Cardiac fibroblast (primary cell): ENCODE measurements around the gene CBX8.

Experiments
- DNase-seq, 2 donors: peaks; one replicate each; pipeline versions ENCODE4 v3.0.0 to v3.0.0-alpha.2; 2010; ENCODE audit warnings: low read depth in 2 of 2
- H3K4me3 ChIP-seq, 2 donors: replicated peaks in 1 of 2; 1 replicate in 1 of 2; 2 replicates in 1 of 2; pipeline ENCODE4 v1.5.1; 2011; ENCODE audit warnings: low read depth in 2 of 2, low read length in 2 of 2, mild to moderate bottlenecking in 2 of 2, moderate library complexity in 1 of 2
- CTCF ChIP-seq: IDR thresholded peaks from one replicate; pipeline ENCODE4 v1.5.1; 2011; ENCODE audit warnings: low read depth, mild to moderate bottlenecking, low read length, inconsistent platforms

CBX8 gene

GRCh38 chr17:79793924-79794304, 3.0 kb downstream of the CBX8 start:
- no peak overlapping the region for H3K4me3 ChIP-seq
- DNase-seq = peak in 1 of 2 donors; percentile 32
- no peak for TF ChIP-seq CTCF

GRCh38 chr17:79792984-79793923, 3.6 kb downstream of the CBX8 start:
- no peak for TF ChIP-seq CTCF
- peak overlapping the region; percentile 35 to 41 for H3K4me3 ChIP-seq
- DNase-seq = peak in 1 of 2 donors; percentile 60

GRCh38 chr17:79792341-79792871, 4.5 kb downstream of the CBX8 start:
- no peak for TF ChIP-seq CTCF
- DNase-seq = no peak
- H3K4me3 ChIP-seq = no peak overlapping the region

GRCh38 chr17:79791735-79792161, 5.1 kb downstream of the CBX8 start:
- no peak overlapping the region for H3K4me3 ChIP-seq
- no peak for DNase-seq
- no peak for TF ChIP-seq CTCF

- no peak for TF ChIP-seq CTCF
- H3K4me3 ChIP-seq = no peak overlapping the region
- no peak for DNase-seq
These were observed 5.8 kb downstream of the CBX8 start for GRCh38 chr17:79790805-79791734.

GRCh38 chr17:79789943-79790804, 6.7 kb downstream of the CBX8 start:
- TF ChIP-seq CTCF = peak; percentile 24
- peak in 1 of 2 donors; percentile 41 for DNase-seq
- no peak overlapping the region for H3K4me3 ChIP-seq
